Lung (tissue), 12 donors: ENCODE results near the gene SMTNL2. TPM values are rescaled to one million over a fixed set of nuclear protein-coding genes. Genes with fewer than 3 reads are reported as not detected.
"Not testable (repeated sequence)": the region's sequence is repeated elsewhere in the genome, so short reads cannot be mapped to it uniquely, and the experiment has no call there.

Source experiments
- ATAC-seq: fragments of 200-7000 bp; cut with Tn5 transposase; one replicate; pipeline ENCODE4 v1.9.1; 2020; ENCODE audit warnings: moderate number of reproducible peaks; ENCODE audit not compliant: insufficient read depth, low FRiP score
- DNase-seq, 3 donors: peaks; one replicate each; pipeline ENCODE4 v3.0.0-alpha.2; 2013 to 2017
- H3K27ac ChIP-seq, 2 donors: one replicate each; pipeline ENCODE4 v1.5.1; 2013; ENCODE audit warnings: mild to moderate bottlenecking in 2 of 2, moderate library complexity in 2 of 2, control low read depth in 1 of 2, inconsistent platforms in 1 of 2, low read depth in 1 of 2, low read length in 1 of 2
- H3K27me3 ChIP-seq, 3 donors: one replicate each; pipeline ENCODE4 v1.5.1; 2013; ENCODE audit warnings: low read length in 2 of 3; ENCODE audit not compliant: control insufficient read depth in 3 of 3, insufficient read depth in 3 of 3
- H3K36me3 ChIP-seq, 4 donors: one replicate each; pipeline ENCODE4 v1.5.1; 2013; ENCODE audit warnings: low read length in 4 of 4, mild to moderate bottlenecking in 1 of 4, moderate library complexity in 1 of 4; ENCODE audit not compliant: control insufficient read depth in 4 of 4, insufficient read depth in 4 of 4
- H3K4me1 ChIP-seq, 5 donors: one replicate each; pipeline ENCODE4 v1.5.1; 2013; ENCODE audit warnings: low read length in 5 of 5, mild to moderate bottlenecking in 2 of 5, moderate library complexity in 1 of 5; ENCODE audit not compliant: control insufficient read depth in 5 of 5, insufficient read depth in 5 of 5
- H3K4me3 ChIP-seq: one replicate; pipeline ENCODE4 v1.5.1; 2013; ENCODE audit warnings: mild to moderate bottlenecking, control low read depth, moderate library complexity
- H3K9ac ChIP-seq, 2 donors: one replicate each; pipeline ENCODE4 v1.5.1; 2013; ENCODE audit warnings: low read length in 2 of 2, control low read depth in 1 of 2; ENCODE audit not compliant: insufficient read depth in 1 of 2
- H3K9me3 ChIP-seq, 4 donors: one replicate each; pipeline ENCODE4 v1.5.1; 2013; ENCODE audit warnings: low read length in 3 of 4, mild to moderate bottlenecking in 1 of 4, moderate library complexity in 1 of 4; ENCODE audit not compliant: control insufficient read depth in 4 of 4, insufficient read depth in 3 of 4
- CTCF ChIP-seq: IDR thresholded peaks from 2 replicates; pipeline ENCODE4 v1.5.1; 2012; ENCODE audit warnings: mild to moderate bottlenecking; ENCODE audit errors: control extremely low read depth, extremely low read depth
- WGBS, 2 donors: extraction: QIAGEN DNeasy Blood & Tissue Kit; methylation state at CpG; one replicate each; pipeline ENCODE4 v1.1.7; 2013; 5-methylcytosine and 5-hydroxymethylcytosine counted together
- polyA plus RNA-seq, 2 donors: library from polyadenylated mRNA; stranded (reverse); fragments of 200-250 nt; gene quantifications; one replicate each; pipeline ENCODE4 v1.2.1, GENCODE V29; 2013
- total RNA-seq, 2 donors: library from RNA; depleted of rRNA in 1 of 2; stranded (reverse); fragments of >200 nt in 1 of 2; gene quantifications; one replicate each; pipeline ENCODE4 v1.2.1, GENCODE V29; 2014 to 2021
- donor health status: control.
- donor health status: control.
- donor health status: Bipolar disorder and iron deficiency.
- donor health status: healthy.
- donor health status: DM: yes; HTN: yes; CAD: no.

The SMTNL2 gene
- total and polyA plus RNA-seq, 4 donors = 1.5 to 18.1 (median 6.9) TPM

GRCh38 chr17:4645642-4646041 lies 61.3 kb downstream of the SMTNL2 start:
- no peak overlapping the region for H3K9ac ChIP-seq
- 47 to 69% methylated on average over 5 of the region's 5 CpGs for WGBS, 2 donors
- no peaks in the 10 kb centered on the region for H3K36me3 ChIP-seq
- peaks cover 0 to 3% (median 0%) of the 10 kb centered on the region in 4 donors for H3K9me3 ChIP-seq
- TF ChIP-seq CTCF = no peak
- ATAC-seq (no peak), DNase-seq (no peak)
- no peak overlapping the region for H3K4me3 ChIP-seq
- peaks cover 0 to 16% (median 14%) of the 10 kb centered on the region in 3 donors for H3K27me3 ChIP-seq
- no peak overlapping the region for H3K27ac ChIP-seq
- H3K4me1 ChIP-seq = peaks cover 0 to 47% (median 12%) of the 10 kb centered on the region in 5 donors

- DNase-seq (peak; percentile 78 to 94 (median 91)), ATAC-seq (no peak)
Measured at GRCh38 chr17:4648741-4649140, 64.4 kb downstream of the SMTNL2 start.

GRCh38 chr17:4652997-4653396 lies 68.7 kb downstream of the SMTNL2 start:
- Histone ChIP-seq H3K27me3 (no peaks in the 10 kb centered on the region), H3K4me1 (peaks cover 0 to 24% (median 5%) of the 10 kb centered on the region in 5 donors), H3K36me3 (no peaks in the 10 kb centered on the region), H3K4me3 (no peak overlapping the region), H3K27ac (no peak overlapping the region), H3K9ac (no peak overlapping the region), H3K9me3 (no peaks in the 10 kb centered on the region)
- no peak for TF ChIP-seq CTCF
- WGBS, 2 donors = 78 to 82% methylated on average over 5 of the region's 5 CpGs
- no peak for DNase-seq
- no peak for ATAC-seq

More at GRCh38 chr17:4648741-4649140, 64.4 kb downstream of the SMTNL2 start:
- no peaks in the 10 kb centered on the region for H3K27me3 ChIP-seq
- H3K4me3 ChIP-seq = no peak overlapping the region
- no peaks in the 10 kb centered on the region for H3K9me3 ChIP-seq
- H3K27ac ChIP-seq = no peak overlapping the region
- peaks cover 0 to 23% (median 5%) of the 10 kb centered on the region in 5 donors for H3K4me1 ChIP-seq
- no peaks in the 10 kb centered on the region for H3K36me3 ChIP-seq
- TF ChIP-seq CTCF = no peak
- WGBS, 2 donors = 27 to 29% methylated on average over 2 of the region's 2 CpGs
- no peak overlapping the region for H3K9ac ChIP-seq

GRCh38 chr17:4655933-4656332 lies 71.6 kb downstream of the SMTNL2 start:
- H3K9ac ChIP-seq, H3K36me3 ChIP-seq, H3K4me3 ChIP-seq, H3K9me3 ChIP-seq, DNase-seq, H3K27ac ChIP-seq, H3K27me3 ChIP-seq, ATAC-seq: not testable (repeated sequence)
- H3K4me1 ChIP-seq = peaks cover 0 to 13% (median 3%) of the 10 kb centered on the region in 5 donors
- WGBS, 2 donors = 90 to 94% methylated on average over 7 of the region's 7 CpGs
